H1 (cell line): ENCODE results near the gene SCYL2. TPM values are rescaled to one million over a fixed set of nuclear protein-coding genes. Genes with fewer than 3 reads are reported as not detected.

Experiments used
- CHD7 ChIP-seq: fragments of 300-600 bp; sonication (generic); IDR thresholded peaks from 2 replicates; pipeline ENCODE4 v1.7.1; 2012; ENCODE audit warnings: low read length, moderate library complexity, mild to moderate bottlenecking, inconsistent platforms; ENCODE audit not compliant: insufficient replicate concordance
- EZH2 ChIP-seq: fragments of 200-600 bp; sonication (generic); IDR thresholded peaks from 2 replicates; pipeline ENCODE4 v1.7.1; 2012; ENCODE audit warnings: low read depth, mild to moderate bottlenecking, moderate library complexity, low read length, inconsistent platforms; ENCODE audit not compliant: severe bottlenecking
- KDM1A ChIP-seq: fragments of 200-600, 300-600 bp; sonication (generic); IDR thresholded peaks from 2 replicates; pipeline ENCODE4 v1.7.1; 2016; ENCODE audit warnings: mild to moderate bottlenecking, low read length, borderline replicate concordance
- USF2 ChIP-seq: IDR thresholded peaks from 2 replicates; pipeline ENCODE4 v1.6.1; 2011; ENCODE audit warnings: low read length, improper control_type of control experiment
- YY1 ChIP-seq: IDR thresholded peaks from 2 replicates; pipeline ENCODE4 v1.6.1; 2011; ENCODE audit warnings: low read depth, mild to moderate bottlenecking, low read length
- ZNF274 ChIP-seq: IDR thresholded peaks from 2 replicates; pipeline ENCODE4 v1.7.0; 2012; ENCODE audit warnings: low read length, borderline replicate concordance; ENCODE audit errors: extremely low read depth
- polyA plus RNA-seq, 7 experiments: library from polyadenylated mRNA; depleted of rRNA in 3 of 7; stranded (reverse) in 5 of 7; unstranded in 2 of 7; fragments of >200 nt in 5 of 7; fragments of 200-250 nt in 2 of 7; gene quantifications; 1 replicate in 5 of 7; 2 replicates in 1 of 7; 4 replicates in 1 of 7; pipeline versions ENCODE4 v1.2.1 to v1.2.3, GENCODE V29; 2011 to 2013; ENCODE audit warnings: missing spikeins in 2 of 7, mixed read lengths in 2 of 7
- total RNA-seq: library from RNA; stranded (reverse); fragmentation: NEBNext Ultra II Directional; extraction: Animal tissue kit (Norgen Biotek cat#: 25700); gene quantifications from 2 replicates; pipeline ENCODE4 v1.2.1, GENCODE V29; 2021

Gene SCYL2
- total and polyA plus RNA-seq, 2 of the 8 experiments (the other 6 are each of a cell fraction or from before 2014, with no cell fraction given), result 8.9 to 48.7 TPM

- TF ChIP-seq EZH2 (no peak), KDM1A (no peak), USF2 (no peak), ZNF274 (no peak), CHD7 (no peak), YY1 (no peak)
- TF ChIP-seq, all 59 proteins: peak for 0
Observed at GRCh38 chr12:100356644-100357223, 89.8 kb downstream of the SCYL2 start, which contains the start of gene SLC17A8 (continued).
